ENCODE measurements around the gene IRX2.

- no peak for TF ChIP-seq CTCF (conservative IDR thresholded peaks at IDR 0.05; ENCODE audit: low read depth, low read length)
- TF ChIP-seq EZH2 (IDR thresholded peaks at IDR 0.05; ENCODE audit: borderline replicate concordance, low read depth, low read length, poor library complexity, severe bottlenecking): no peak
Observed at GRCh38 chr5:2736872-2737271, 14.6 kb downstream of the IRX2 start.

Data from A673 (cell line).